Left kidney (tissue), 2 donors: Measurements from ENCODE around the gene SVOP. TPM values are rescaled to one million over a fixed set of nuclear protein-coding genes. Genes with fewer than 3 reads are reported as not detected.

Experiments used
- DNase-seq: peaks from one replicate; pipeline ENCODE4 v3.0.0-alpha.2; 2013
- polyA plus RNA-seq: library from polyadenylated mRNA; unstranded; fragments of 120-200 nt; gene quantifications from one replicate; pipeline ENCODE4 v1.2.1, GENCODE V29; 2013; ENCODE audit not compliant: insufficient read length

SVOP gene
- polyA plus RNA-seq, 1 donor: 0.10 TPM

- no peak for DNase-seq
Measured at GRCh38 chr12:108977360-108977759, 43.5 kb downstream of the SVOP start.

- no peak for DNase-seq
Measured at GRCh38 chr12:108975024-108975593, 45.8 kb downstream of the SVOP start.

GRCh38 chr12:108973629-108974152 is 47.2 kb downstream of the SVOP start:
- no peak for DNase-seq

- peak; percentile 12 for DNase-seq
Measured at GRCh38 chr12:108972358-108972757, 48.5 kb downstream of the SVOP start.

GRCh38 chr12:108969622-108970021 is 51.2 kb downstream of the SVOP start:
- DNase-seq: no peak

GRCh38 chr12:108967869-108968540 is 52.9 kb downstream of the SVOP start:
- DNase-seq: no peak

- no peak for DNase-seq
Measured at GRCh38 chr12:108966378-108967151, 54.3 kb downstream of the SVOP start.

GRCh38 chr12:108965886-108966285 is 55.0 kb downstream of the SVOP start:
- no peak for DNase-seq

GRCh38 chr12:108964371-108965352 is 56.2 kb downstream of the SVOP start:
- DNase-seq: no peak

- DNase-seq: no peak
Measured at GRCh38 chr12:108962256-108962655, 58.6 kb downstream of the SVOP start.

- no peak for DNase-seq
Measured at GRCh38 chr12:108959748-108960655, 60.9 kb downstream of the SVOP start.

GRCh38 chr12:108955225-108955835 is 65.5 kb downstream of the SVOP start:
- peak; percentile 93 for DNase-seq

GRCh38 chr12:108950991-108951739 is 69.7 kb downstream of the SVOP start:
- DNase-seq: peak; percentile 74

GRCh38 chr12:108949976-108950375 is 70.9 kb downstream of the SVOP start:
- DNase-seq: no peak

- DNase-seq: no peak
Measured at GRCh38 chr12:108948367-108948766, 72.5 kb downstream of the SVOP start.

GRCh38 chr12:108947097-108947496 is 73.8 kb downstream of the SVOP start:
- DNase-seq: no peak

- DNase-seq: no peak
Measured at GRCh38 chr12:108940138-108940537, 80.7 kb downstream of the SVOP start.

- no peak for DNase-seq
Measured at GRCh38 chr12:108939594-108939993, 81.3 kb downstream of the SVOP start.

GRCh38 chr12:108938247-108938924 is 82.5 kb downstream of the SVOP start:
- DNase-seq: no peak
